Activated CD4-positive, alpha-beta T cell treated with anti-CD3 and anti-CD28 coated beads for 36 hours (primary cell): Measurements from ENCODE around the gene ME1. TPM values are rescaled to one million over a fixed set of nuclear protein-coding genes. Genes with fewer than 3 reads are reported as not detected.
"Not testable (repeated sequence)": the region's sequence is repeated elsewhere in the genome, so short reads cannot be mapped to it uniquely, and the experiment has no call there.

Experiments
- ATAC-seq: fragments of 200-7000 bp; cut with Tn5 transposase; one replicate; pipeline ENCODE4 v1.10.0; 2021; ENCODE audit warnings: mild to moderate bottlenecking, moderate library complexity
- CTCF ChIA-PET: fragments of 350-600 bp; sonication (Branson Sonifier 250); formaldehyde crosslinking; loops from one replicate; lab custom pipeline; 2021; ENCODE audit warnings: antibody characterized with exemption; lab: Charles Lee
- POLR2A ChIA-PET: fragments of 350-600 bp; sonication (Branson Sonifier 250); formaldehyde crosslinking; loops from one replicate; lab custom pipeline; 2021; ENCODE audit warnings: antibody characterized with exemption, inconsistent platforms; lab: Charles Lee
- DNase-seq: peaks from one replicate; pipeline ENCODE4 v3.0.0-alpha.2; 2020
- H3K27ac Mint-ChIP-seq: one replicate; pipeline ENCODE4 v1.8.0; 2021; ENCODE audit warnings: mixed read lengths
- H3K27me3 Mint-ChIP-seq: one replicate; pipeline ENCODE4 v1.8.0; 2021; ENCODE audit warnings: mixed read lengths
- H3K36me3 Mint-ChIP-seq: one replicate; pipeline ENCODE4 v1.8.0; 2021; ENCODE audit warnings: low read depth, mixed read lengths
- H3K4me1 Mint-ChIP-seq: one replicate; pipeline ENCODE4 v1.8.0; 2021; ENCODE audit warnings: mixed read lengths
- H3K4me3 Mint-ChIP-seq: one replicate; pipeline ENCODE4 v1.8.0; 2021; ENCODE audit warnings: mild to moderate bottlenecking, moderate library complexity, mixed read lengths
- H3K9me3 Mint-ChIP-seq: one replicate; pipeline ENCODE4 v1.8.0; 2021; ENCODE audit warnings: low read depth, mixed read lengths
- intact Hi-C, 2 experiments: fragments of 100-400 bp; cut with DNase I in 1 of 2; cut with micrococcal nuclease in 1 of 2; formaldehyde crosslinking; loops; one replicate each; pipeline versions ENCODE4 v1.14.2 to v1.15.1; 2022 to 2024; cut with DNase I, micrococcal nuclease
- total RNA-seq, 2 experiments: library from RNA; stranded (reverse); gene quantifications; one replicate each; pipeline ENCODE4 v1.2.3, GENCODE V29; 2021

The ME1 gene
- total RNA-seq, 2 experiments from 2014 or later = 0.05 TPM

DNA sequence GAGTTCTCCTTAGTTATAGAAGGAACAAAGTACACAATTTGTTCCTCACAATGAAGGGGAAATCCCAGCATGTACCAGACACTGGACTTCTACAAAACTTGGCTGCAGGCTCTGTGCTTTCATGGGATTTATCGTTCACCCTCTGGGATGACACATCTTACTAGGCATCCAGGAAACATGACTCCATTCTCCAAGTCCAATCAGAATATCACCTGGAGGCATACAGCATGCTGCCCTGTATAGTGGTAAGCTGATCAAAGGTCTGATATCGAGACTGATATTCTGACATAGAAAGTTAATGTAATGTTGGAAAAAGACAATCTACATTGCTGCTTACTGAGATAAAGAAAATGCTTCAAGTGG is 231.0 kb downstream of the ME1 start:
- ChIA-PET CTCF (no interaction called here), POLR2A (no interaction called here)
- no peaks in the 10 kb centered on the region for H3K9me3 Mint-ChIP-seq
- no peak overlapping the region for H3K4me3 Mint-ChIP-seq
- DNase-seq (no peak), ATAC-seq (no peak)
- H3K4me1 Mint-ChIP-seq = peaks cover 5% of the 10 kb centered on the region
- no peak overlapping the region for H3K27ac Mint-ChIP-seq
- intact Hi-C loops = loop anchor here in 1 of 2 experiments (2.0 to 10.0 kb wide), 2 partner anchors 77 to 955 kb away; partner anchors contain the start of gene IBTK
- peaks cover 7% of the 10 kb centered on the region for H3K36me3 Mint-ChIP-seq
- no peaks in the 10 kb centered on the region for H3K27me3 Mint-ChIP-seq

GRCh38 chr6:83199173-83199862 is 231.5 kb downstream of the ME1 start:
- Mint-ChIP-seq H3K4me3 (no peak overlapping the region), H3K36me3 (peaks cover 7% of the 10 kb centered on the region), H3K27me3 (no peaks in the 10 kb centered on the region), H3K9me3 (no peaks in the 10 kb centered on the region), H3K27ac (peak overlapping the region; percentile 12), H3K4me1 (peaks cover 7% of the 10 kb centered on the region)
- DNase-seq (no peak), ATAC-seq (peak; percentile 61)
- intact Hi-C loops = loop anchor here in 1 of 2 experiments (10.0 kb wide), 1 partner anchor 955 kb away; the partner anchor contains the start of gene IBTK
- ChIA-PET CTCF (no interaction called here), POLR2A (no interaction called here)

GRCh38 chr6:83198486-83199172 is 232.2 kb downstream of the ME1 start:
- H3K27ac Mint-ChIP-seq = no peak overlapping the region
- H3K4me1 Mint-ChIP-seq = peaks cover 10% of the 10 kb centered on the region
- peaks cover 7% of the 10 kb centered on the region for H3K36me3 Mint-ChIP-seq
- no peaks in the 10 kb centered on the region for H3K27me3 Mint-ChIP-seq
- ATAC-seq (peak; percentile 12), DNase-seq (no peak)
- no peak overlapping the region for H3K4me3 Mint-ChIP-seq
- intact Hi-C loops = loop anchor here in 1 of 2 experiments (10.0 kb wide), 1 partner anchor 954 kb away; the partner anchor contains the start of gene IBTK
- H3K9me3 Mint-ChIP-seq = no peaks in the 10 kb centered on the region
- ChIA-PET POLR2A (no interaction called here), CTCF (interaction anchor here (0.8 to 3.2 kb wide), 3 partner anchors 17 to 131 kb away, joined by 3 to 10 read pairs (median 9); partner anchors contain the start of gene DOP1A)

- H3K4me1 Mint-ChIP-seq = peaks cover 31% of the 10 kb centered on the region
- no peaks in the 10 kb centered on the region for H3K27me3 Mint-ChIP-seq
- no peaks in the 10 kb centered on the region for H3K9me3 Mint-ChIP-seq
- no peak for ATAC-seq
- DNase-seq = peak; percentile 28
- peaks cover 19% of the 10 kb centered on the region for H3K36me3 Mint-ChIP-seq
- POLR2A ChIA-PET = interaction anchor here (1.2 kb wide), 1 partner anchor 126 kb away, joined by 3 read pairs; the partner anchor contains the start of gene DOP1A
- H3K27ac Mint-ChIP-seq = no peak overlapping the region
- CTCF ChIA-PET = interaction anchor here (0.6 to 4.1 kb wide), 3 partner anchors 128 to 329 kb away, joined by 3 to 26 read pairs (median 3); partner anchors contain the start of genes DOP1A and UBE3D
- H3K4me3 Mint-ChIP-seq = peak overlapping the region; percentile 95
- intact Hi-C loops = loop anchor here (1.0 to 10.0 kb wide), 9 partner anchors 21 to 1441 kb away; partner anchors contain the start of genes DOP1A (in 2 of the 2), IBTK (in 2 of the 2), CEP162 (in 1 of the 2) and CYB5R4 (in 1 of the 2)
Measured at GRCh38 chr6:83193747-83194566, 236.9 kb downstream of the ME1 start.

DNA sequence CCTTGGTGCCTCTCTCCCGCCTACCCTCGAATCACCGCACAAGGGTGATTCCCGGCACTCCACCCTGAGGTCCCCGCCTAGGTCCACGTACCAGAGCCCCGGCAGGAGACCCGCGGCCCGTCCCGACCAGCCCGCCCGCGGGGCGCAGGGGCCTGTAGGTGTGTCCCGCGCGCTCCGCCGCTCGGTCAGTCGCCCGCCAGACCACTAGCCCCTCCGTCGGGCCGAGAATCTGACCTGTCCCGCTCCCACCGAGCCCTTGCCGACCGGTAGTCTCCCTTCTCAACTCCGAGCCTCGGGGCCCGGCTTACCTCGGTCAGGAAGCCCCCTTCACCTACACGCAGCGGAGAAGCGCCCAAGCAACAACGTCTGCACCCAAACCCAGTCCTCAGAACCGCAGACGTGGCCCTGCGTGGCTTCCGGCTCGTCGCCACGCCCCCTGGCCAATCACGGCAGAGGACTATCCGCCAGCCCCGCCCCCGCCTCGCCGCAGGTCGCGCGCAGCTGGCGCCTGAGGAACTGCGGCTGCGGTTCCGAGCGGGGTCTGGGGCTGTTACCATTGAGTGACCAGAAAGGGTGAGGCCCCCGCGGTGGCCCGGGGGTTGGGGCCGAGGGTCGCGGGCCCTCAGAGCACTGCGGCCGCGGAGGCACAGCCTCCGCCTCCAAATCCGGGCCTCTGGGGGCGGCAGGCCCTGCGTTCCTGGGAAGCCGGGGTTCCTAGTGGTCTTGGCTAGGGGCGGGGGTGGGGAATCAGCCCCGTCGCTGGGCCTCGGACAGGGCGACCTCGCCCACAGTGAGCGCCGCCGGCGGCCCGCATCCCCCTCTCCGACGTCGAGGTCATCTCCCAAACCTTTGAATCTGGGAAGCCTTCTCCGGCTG is 237.7 kb downstream of the ME1 start, which contains the start of the genes PGM3 and RWDD2A:
TSS of gene PGM3 (minus strand) at position 395 of the 876 bp plus-strand sequence. CDS start 2,253 bp downstream, outside the sequence.
TSS of gene RWDD2A (plus strand) at position 487 of the 876 bp plus-strand sequence. CDS start 1,095 bp downstream, outside the sequence.
- Mint-ChIP-seq H3K27ac (peak within 1 kb of the TSS; percentile 94), H3K27me3 (no peaks in the 10 kb centered on the region), H3K4me3 (peak within 1 kb of the TSS; percentile 95), H3K9me3 (no peaks in the 10 kb centered on the region), H3K36me3 (peaks cover 23% of the 10 kb centered on the region), H3K4me1 (peaks cover 34% of the 10 kb centered on the region)
- CTCF ChIA-PET = interaction anchor here (0.7 to 4.1 kb wide), 2 partner anchors 127 to 226 kb away, joined by 3 to 26 read pairs; partner anchors contain the start of genes DOP1A and UBE3D
- intact Hi-C loops = loop anchor here (1.0 to 10.0 kb wide), 9 partner anchors 22 to 1440 kb away; partner anchors contain the start of genes DOP1A (in 2 of the 2), IBTK (in 2 of the 2), CEP162 (in 1 of the 2) and CYB5R4 (in 1 of the 2)
- ATAC-seq (peak; percentile 99), DNase-seq (peak; percentile 93)
- POLR2A ChIA-PET = interaction anchor here (0.7 kb wide), 1 partner anchor 899 kb away, joined by 3 read pairs; no protein-coding TSS in a partner anchor

DNA sequence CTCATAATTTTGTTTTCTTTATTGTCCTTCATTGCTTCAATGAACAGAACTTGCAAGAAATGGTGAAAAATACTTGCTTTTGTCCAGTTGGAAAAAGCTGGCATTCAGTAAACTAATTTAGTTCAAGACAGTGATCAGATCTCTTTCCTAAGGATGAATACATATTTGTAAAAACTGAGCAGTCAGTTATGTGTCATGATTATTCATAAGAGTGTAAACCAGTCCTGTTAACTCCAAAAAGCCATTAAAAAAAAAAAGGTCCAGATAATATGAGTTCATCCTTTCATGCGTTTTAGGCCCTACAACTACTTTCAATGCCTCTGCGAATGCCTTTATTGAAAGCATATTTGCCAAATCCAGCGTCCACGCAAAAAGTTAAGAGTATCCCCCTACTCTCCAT is 238.4 kb downstream of the ME1 start:
- intact Hi-C loops = loop anchor here (2.0 to 10.0 kb wide), 5 partner anchors 22 to 1440 kb away; partner anchors contain the start of genes CEP162 (in 1 of the 2), IBTK (in 1 of the 2), TENT5A (in 1 of the 2) and TPBG (in 1 of the 2)
- peak; percentile 17 for ATAC-seq
- ChIA-PET POLR2A (interaction anchor here (0.7 kb wide), 1 partner anchor 117 kb away, joined by 5 read pairs; no protein-coding TSS in a partner anchor), CTCF (interaction anchor here (4.1 kb wide), 1 partner anchor 126 kb away, joined by 26 read pairs; the partner anchor contains the start of genes DOP1A and UBE3D)
- Mint-ChIP-seq H3K9me3 (no peaks in the 10 kb centered on the region), H3K4me1 (peaks cover 34% of the 10 kb centered on the region), H3K27ac (peak overlapping the region; percentile 94), H3K36me3 (peaks cover 23% of the 10 kb centered on the region), H3K4me3 (peak overlapping the region; percentile 95), H3K27me3 (no peaks in the 10 kb centered on the region)
- DNase-seq = no peak

DNA sequence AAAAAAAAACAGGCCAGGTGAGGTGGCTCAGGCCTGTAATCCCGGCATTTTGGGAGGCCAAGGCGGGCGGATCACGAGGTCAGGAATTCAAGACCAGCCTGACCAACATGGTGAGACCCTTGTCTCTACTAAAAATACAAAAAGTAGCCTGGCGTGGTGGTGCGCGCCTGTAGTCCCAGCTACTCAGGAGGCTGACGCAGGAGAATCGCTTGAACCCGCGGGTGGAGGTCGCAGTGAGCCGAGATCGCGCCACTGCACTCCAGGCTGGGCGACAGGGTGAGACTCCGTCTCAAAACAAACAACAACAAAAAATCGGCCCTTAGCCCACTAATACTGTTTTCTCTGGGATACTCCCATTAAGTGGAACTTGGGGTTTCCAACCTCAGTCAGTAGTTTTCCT is 238.9 kb downstream of the ME1 start:
- DNase-seq, H3K27ac Mint-ChIP-seq, H3K27me3 Mint-ChIP-seq, ATAC-seq, H3K9me3 Mint-ChIP-seq: not testable (repeated sequence)
- POLR2A ChIA-PET = interaction anchor here (0.7 kb wide), 1 partner anchor 117 kb away, joined by 5 read pairs; no protein-coding TSS in a partner anchor
- H3K4me1 Mint-ChIP-seq = peaks cover 34% of the 10 kb centered on the region
- intact Hi-C loops = loop anchor here (2.0 to 10.0 kb wide), 5 partner anchors 23 to 1439 kb away; partner anchors contain the start of genes CEP162 (in 1 of the 2), IBTK (in 1 of the 2), TENT5A (in 1 of the 2) and TPBG (in 1 of the 2)
- CTCF ChIA-PET = interaction anchor here (4.1 kb wide), 1 partner anchor 126 kb away, joined by 26 read pairs; the partner anchor contains the start of genes DOP1A and UBE3D
- H3K36me3 Mint-ChIP-seq = peaks cover 23% of the 10 kb centered on the region
- peak overlapping the region; percentile 95 for H3K4me3 Mint-ChIP-seq

GRCh38 chr6:83190626-83191025 is 240.2 kb downstream of the ME1 start:
- H3K4me1 Mint-ChIP-seq = peaks cover 30% of the 10 kb centered on the region
- no peak overlapping the region for H3K27ac Mint-ChIP-seq
- no peak for DNase-seq
- ChIA-PET CTCF (interaction anchor here (1.6 to 7.0 kb wide), 2 partner anchors 16 to 124 kb away, joined by 10 to 33 read pairs; partner anchors contain the start of genes DOP1A and UBE3D), POLR2A (no interaction called here)
- no peak overlapping the region for H3K4me3 Mint-ChIP-seq
- peaks cover 21% of the 10 kb centered on the region for H3K36me3 Mint-ChIP-seq
- H3K9me3 Mint-ChIP-seq = no peaks in the 10 kb centered on the region
- H3K27me3 Mint-ChIP-seq = no peaks in the 10 kb centered on the region
- intact Hi-C loops = loop anchor here (5.0 to 10.0 kb wide), 2 partner anchors 828 to 946 kb away; partner anchors contain the start of genes IBTK (in 1 of the 2) and TPBG (in 1 of the 2)
- ATAC-seq = no peak

- Mint-ChIP-seq H3K4me1 (peaks cover 24% of the 10 kb centered on the region), H3K4me3 (no peak overlapping the region), H3K27ac (no peak overlapping the region), H3K36me3 (peaks cover 39% of the 10 kb centered on the region), H3K27me3 (no peaks in the 10 kb centered on the region), H3K9me3 (no peaks in the 10 kb centered on the region)
- intact Hi-C loops = no loop called here
- DNase-seq = no peak
- POLR2A ChIA-PET = interaction anchor here (0.6 kb wide), 3 partner anchors 24 to 979 kb away, joined by 3 read pairs; no protein-coding TSS in a partner anchor
- no peak for ATAC-seq
- CTCF ChIA-PET = interaction anchor here (0.6 to 7.0 kb wide), 5 partner anchors 9 to 122 kb away, joined by 4 to 33 read pairs (median 4); partner anchors contain the start of genes DOP1A and UBE3D
Measured at GRCh38 chr6:83188501-83188900, 242.3 kb downstream of the ME1 start.
